GM21737 (cell line): ENCODE measurements around the gene RPGRIP1L.

ENCODE experiments used
- ATAC-seq: cut with Tn5 transposase; IDR thresholded peaks from one replicate; pipeline ENCODE4 v1.9.1; 2021; ENCODE audit warnings: mild to moderate bottlenecking, moderate library complexity; ENCODE audit not compliant: unreplicated experiment

The RPGRIP1L gene

DNA sequence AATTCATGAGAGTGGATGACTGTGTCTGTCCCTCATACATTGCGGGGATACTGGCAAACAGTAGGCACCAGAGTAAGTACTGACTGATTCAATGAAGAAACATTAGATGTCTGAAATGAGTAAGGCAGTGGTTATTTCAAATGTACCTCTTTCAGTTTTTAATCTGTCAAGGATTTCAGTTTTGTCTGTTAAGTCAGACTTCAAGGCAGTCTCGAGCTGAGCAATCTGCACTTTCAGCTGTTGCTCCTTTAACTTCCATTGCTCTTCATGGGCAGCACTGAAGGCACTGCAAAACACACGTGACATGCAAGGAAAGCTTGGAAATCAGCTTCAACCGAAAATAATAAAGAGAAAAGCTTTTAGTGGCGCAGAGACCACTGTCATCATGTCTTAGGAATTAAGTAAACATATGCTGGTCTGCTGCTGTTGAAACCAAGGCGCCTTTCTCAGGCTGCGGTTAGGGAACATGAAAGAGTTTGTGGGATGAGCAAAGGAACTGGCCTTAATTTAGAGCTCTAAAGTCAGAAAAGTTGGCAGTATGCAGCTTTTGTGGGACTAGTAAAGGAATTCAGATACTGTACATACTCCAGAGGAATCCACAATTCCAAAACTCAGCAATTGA is 38.8 kb downstream of the RPGRIP1L start:
- ATAC-seq: no peak

- no peak for ATAC-seq
These were observed 41.6 kb downstream of the RPGRIP1L start for GRCh38 chr16:53662072-53662471.

DNA sequence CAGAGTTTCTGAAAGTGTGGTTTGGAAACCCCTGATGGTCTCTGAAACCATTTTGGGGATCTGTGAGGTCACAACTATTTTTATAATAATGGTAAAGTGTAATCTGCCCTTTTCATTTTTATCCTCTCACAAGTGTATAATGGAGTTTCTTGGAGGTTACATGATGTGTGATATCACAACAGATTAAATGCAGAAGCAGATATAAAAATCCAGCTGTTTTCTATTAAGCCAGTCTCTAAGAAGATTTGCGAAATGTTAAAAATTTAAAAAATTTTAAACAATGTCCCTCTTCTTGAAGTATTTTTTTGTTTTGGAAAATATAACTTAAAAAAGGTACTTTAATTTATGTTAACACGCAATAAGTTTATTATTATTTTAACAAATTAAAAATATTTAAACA is 48.7 kb downstream of the RPGRIP1L start:
- no peak for ATAC-seq

DNA sequence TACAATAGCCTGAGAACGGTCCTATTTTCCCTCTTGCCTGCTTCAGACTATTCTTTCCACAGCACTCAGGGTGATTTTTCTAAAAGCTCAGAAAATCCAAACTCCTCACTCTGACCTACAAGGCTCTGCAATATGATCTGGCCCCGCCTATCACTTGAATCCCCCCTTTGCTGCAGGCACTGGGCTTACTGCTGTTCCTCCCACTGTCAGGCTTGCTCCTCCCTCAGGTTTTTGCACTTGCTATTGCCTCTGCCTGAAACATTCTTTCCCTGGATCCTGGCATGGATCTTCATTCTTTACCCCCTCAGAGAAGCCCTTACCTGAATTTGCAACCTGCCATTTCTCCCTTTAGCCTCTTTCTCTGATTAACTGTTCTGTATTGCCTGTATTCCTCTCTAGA is 52.3 kb downstream of the RPGRIP1L start:
- no peak for ATAC-seq

DNA sequence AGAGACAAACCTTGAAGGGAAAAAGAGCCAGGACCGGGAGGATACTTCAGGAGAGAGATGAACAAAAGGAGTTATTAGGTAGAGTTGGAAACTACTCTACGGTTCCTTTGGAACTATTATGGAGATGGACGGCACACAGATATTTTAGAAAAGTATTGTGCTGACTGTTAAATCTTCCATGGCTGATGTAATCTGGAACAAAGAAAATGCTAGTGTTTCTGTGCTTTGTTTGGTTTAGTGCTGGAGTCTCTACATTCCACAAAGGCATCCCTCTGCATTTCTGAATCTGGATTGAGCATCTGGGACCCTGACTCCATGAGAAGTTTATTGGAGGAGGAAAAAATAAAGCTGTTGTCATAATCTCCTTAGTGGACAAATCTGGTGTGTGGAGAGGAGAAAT is 57.2 kb downstream of the RPGRIP1L start:
- no peak for ATAC-seq

- ATAC-seq: no peak
These were observed 60.2 kb downstream of the RPGRIP1L start for GRCh38 chr16:53643474-53643873.

DNA sequence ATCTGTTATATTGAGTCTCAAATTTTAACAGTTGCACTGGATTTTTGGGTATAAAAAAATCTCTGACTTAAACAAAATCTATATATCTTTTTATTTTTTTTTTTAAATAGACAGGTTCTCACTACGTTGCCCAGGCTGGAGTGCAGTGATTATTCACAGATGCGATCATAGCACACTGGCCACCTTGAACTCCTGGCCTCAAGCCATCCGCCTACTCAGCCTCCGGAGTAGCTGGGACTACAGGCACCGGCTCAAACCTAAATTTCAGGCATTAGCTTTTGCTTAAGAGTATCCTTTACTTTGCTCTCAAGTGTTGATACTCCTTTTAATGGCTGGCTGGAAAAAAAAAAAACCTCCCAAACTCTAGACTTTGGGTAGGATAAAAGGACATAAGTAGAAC is 61.6 kb downstream of the RPGRIP1L start:
- ATAC-seq: no peak

DNA sequence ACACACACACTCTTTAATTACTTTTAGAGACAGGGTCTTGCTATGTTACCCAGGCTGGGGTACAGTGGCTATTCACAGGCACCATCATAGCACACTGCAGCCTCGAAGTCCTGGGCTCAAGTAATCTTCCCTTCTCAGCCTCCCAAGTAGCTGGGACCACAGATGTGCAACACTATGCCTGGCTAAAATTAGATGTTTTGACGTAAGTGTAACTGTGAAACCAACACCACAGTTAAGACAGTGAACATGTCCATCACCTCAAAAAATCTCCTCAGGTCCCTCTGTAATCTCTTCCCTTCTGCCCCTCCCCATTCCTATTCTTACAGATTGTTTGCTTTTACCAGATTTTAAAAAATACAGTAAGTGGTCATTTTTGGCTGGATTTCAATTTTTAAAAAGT is 66.7 kb downstream of the RPGRIP1L start:
- ATAC-seq: no peak

DNA sequence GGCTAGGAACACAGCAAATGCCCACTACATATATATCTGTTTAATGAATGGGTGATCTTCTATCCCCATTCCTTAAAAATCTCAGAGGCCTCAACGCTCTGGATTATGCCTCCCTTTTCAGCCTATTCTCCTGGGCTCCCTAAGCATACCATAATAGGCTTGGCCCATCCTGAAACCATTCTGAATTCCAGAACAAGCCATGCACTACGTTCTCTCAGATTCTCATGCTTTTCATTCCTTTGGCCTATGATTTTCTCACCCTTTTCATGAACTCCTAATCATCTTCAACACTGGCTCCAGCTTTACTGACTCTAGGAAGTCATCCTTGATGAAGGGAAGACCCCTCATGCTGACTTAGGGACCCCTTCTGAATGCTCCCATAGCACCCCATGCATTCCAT is 71.1 kb downstream of the RPGRIP1L start:
- ATAC-seq: no peak

DNA sequence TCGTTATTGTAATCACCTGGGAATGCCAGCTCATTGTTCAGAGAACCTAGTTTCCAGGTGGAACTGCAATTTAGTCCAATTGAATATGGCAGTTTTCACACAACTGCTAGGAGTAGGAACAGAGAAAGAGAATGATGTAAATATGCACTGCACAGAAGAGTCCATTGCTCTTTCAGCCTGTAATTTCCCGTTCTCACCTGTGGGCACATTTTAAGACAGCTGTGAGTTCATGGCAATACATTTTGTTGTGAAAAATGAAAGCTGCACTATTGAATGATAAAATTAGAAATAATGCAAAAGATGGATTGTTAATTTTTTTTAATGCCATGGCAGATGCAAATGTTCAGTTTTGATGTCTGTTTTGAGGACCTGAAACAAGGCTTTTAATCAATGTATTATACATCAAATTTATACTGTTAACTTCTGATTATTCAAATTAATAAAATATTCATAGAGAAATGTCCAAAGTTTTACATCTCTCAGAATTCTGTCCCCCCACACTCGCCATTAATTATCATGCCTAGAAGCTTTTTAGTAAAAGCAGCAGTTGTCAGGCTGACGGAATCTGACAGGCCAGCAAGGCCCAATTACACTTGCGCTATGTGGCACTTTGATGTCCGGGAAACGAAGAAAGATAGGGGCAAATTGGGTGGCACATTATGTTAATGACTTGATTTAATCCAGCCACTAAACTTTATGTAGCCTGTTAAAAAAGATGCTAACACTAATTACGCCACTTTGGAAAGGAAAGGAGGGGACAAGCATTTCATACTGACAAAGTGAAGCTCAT is 72.2 kb downstream of the RPGRIP1L start:
- no peak for ATAC-seq

DNA sequence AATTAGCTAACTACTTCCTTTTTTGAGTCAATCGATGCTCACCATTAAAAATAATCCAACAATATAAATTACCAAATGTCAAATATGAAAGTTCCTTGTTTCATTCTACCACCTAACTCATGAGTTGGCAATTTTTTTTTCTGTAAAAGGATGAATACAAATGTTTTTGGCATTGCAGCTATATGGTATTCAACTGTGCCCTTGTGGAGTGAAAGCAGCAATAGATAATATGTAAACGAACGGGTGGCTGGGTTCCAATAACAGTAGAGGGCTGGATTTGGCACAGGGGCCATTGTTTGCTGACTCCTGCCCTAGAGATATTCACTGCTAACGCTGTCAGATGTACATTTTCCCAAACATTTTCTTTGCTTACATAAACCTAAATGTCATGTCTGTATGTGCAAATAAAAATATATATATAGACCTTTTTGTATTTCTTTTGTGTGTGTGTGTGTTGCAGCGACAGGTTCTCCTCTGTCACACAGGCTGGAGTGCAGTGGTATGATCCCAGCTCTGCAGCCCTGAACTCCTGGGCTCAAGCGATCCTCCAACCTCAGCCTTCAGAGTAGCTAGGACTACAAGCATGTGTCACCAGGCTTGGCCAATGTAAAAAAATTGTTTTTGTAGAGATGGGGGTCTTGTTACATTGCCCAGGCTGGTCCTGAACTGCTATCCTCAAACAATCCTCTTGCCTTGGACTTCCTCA is 73.9 kb downstream of the RPGRIP1L start:
- ATAC-seq: no peak

DNA sequence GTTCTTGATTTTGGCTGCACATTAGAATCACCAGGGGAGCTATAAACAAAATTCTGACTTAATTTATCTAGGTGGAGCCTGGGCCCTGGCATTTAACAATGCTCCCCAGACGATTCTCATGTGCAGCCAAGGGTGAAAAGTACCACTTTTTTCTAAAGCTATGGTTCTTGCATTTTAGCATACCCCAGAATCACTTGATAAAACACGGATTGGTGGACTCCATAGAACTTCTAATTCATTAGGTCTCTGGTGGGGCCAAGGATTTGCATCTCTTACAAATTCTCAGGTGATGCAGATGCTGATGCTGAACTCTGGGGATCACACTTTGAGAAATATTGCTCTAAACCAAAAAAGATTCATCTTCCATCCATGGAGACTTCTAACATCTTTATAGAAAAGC is 74.5 kb downstream of the RPGRIP1L start:
- ATAC-seq: no peak

GRCh38 chr16:53626811-53627210 is 76.8 kb downstream of the RPGRIP1L start:
- no peak for ATAC-seq

- ATAC-seq: no peak
These were observed 77.5 kb downstream of the RPGRIP1L start for GRCh38 chr16:53626161-53626560.

DNA sequence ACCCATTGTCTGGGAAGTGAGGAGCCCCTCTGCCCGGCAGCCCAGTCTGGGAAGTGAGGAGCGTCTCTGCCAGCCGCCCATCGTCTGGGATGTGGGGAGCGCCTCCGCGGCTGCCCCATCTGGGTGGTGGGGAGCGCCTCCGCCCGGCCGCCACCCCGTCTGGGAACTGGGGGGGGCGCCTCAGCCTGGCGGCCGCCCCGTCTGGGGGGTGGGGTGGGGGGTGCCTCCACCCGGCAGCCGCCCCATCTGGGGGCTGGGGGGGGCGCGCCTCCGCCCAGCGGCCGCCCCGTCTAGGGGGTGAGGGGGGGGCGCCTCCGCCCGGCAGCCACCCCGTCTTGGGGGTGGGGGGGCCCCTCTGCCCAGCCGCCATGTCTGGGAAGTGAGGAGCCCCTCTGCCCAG is 78.4 kb downstream of the RPGRIP1L start:
- ATAC-seq: no peak

GRCh38 chr16:53622315-53622714 is 81.3 kb downstream of the RPGRIP1L start:
- no peak for ATAC-seq

- no peak for ATAC-seq
These were observed 83.2 kb downstream of the RPGRIP1L start for GRCh38 chr16:53620476-53620875.

- no peak for ATAC-seq
These were observed 84.4 kb downstream of the RPGRIP1L start for GRCh38 chr16:53619235-53619634.

DNA sequence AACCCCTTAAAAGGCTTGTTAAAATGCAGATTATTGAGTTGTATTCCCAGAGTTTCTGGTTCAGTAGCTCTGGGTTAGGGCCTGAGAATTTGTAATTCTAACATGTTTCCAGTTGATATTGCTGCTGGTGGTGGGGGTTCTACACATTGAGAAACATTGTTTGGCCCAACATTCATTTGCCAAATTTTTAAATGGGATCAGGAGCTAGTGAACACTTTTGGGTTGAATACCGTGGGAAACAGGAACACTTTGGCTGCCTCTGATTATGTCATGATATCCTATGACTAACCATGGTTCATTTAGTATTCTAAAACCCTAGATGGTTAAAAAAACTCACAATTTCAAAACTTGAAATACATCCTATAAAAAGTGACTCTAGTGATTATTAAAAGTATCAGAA is 89.3 kb downstream of the RPGRIP1L start:
- ATAC-seq: no peak

DNA sequence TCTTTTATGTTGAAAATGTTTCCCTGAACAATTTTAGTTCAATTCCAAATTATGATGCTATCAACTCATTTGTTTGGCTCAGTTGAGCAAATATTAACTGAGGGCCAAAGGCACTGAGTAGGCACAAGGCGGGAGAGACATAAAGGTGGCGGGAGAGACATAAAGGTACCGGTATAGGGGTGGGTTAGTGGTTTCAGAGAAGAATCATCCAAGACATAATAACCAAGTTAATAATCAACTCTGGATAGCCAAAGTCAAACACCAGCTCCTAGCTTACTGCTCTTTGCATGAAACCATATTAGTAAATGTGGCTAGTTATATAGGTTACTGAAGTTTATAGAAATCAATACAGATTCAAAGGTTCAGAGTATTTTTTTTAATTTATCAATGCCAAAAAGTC is 91.7 kb downstream of the RPGRIP1L start:
- no peak for ATAC-seq

DNA sequence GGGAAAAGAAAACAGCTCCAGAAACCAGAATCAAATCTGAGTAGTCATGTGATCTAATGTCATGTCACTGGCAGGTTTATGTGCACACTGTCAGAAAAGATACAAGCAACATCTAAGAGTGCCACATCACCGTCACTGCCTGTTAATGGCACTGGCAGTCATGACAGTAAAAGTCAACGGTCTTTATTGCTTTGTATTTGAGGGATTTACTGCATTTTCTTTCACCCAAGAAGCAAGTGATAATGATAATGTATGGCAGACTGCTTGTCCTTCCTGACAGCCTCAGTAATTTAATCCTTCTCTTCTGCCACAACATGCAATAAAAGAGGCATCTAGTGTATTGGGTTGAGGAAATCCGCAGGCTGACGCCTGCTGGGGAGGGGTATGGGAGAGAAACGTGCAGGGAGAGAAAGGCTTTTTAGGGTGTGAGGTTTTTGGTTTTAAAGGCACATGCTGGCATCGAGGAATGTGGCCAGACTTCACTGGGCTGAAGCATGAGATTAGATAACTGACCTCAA is 92.4 kb downstream of the RPGRIP1L start:
- ATAC-seq: no peak

GRCh38 chr16:53609536-53609935 is 94.1 kb downstream of the RPGRIP1L start:
- ATAC-seq: no peak
